ENCODE data around the gene ADAMTS17.

GRCh38 chr15:100141311-100142001, 200.3 kb downstream of the ADAMTS17 start:
- TF ChIP-seq CTCF (IDR thresholded peaks at IDR 0.05) (no peak), POLR2A (IDR thresholded peaks at IDR 0.05) (no peak)

All from right lobe of liver (tissue), 4 donors.